ENCODE data around the gene FIS1.

Gene FIS1

GRCh38 chr7:101198476-101198875 lies 46.4 kb downstream of the FIS1 start:
- no peaks in the 10 kb centered on the region for H3K36me3 ChIP-seq (ENCODE audit: control insufficient read depth, low read length)
- H3K4me2 ChIP-seq (ENCODE audit: low read length): no peak overlapping the region
- H3K79me2 ChIP-seq (ENCODE audit: control insufficient read depth, low read length): no peaks in the 10 kb centered on the region
- H3K9me3 ChIP-seq (ENCODE audit: control insufficient read depth, insufficient read depth, low read length): no peaks in the 10 kb centered on the region
- H3K4me1 ChIP-seq (ENCODE audit: control insufficient read depth, low read length): peaks cover 4% of the 10 kb centered on the region
- TF ChIP-seq EZH2phosphoT487 (IDR thresholded peaks at IDR 0.05; ENCODE audit: borderline replicate concordance, low read length): no peak
- TF ChIP-seq CTCF (IDR thresholded peaks at IDR 0.05; ENCODE audit: low read depth, low read length, poor library complexity, severe bottlenecking): no peak
- no peaks in the 10 kb centered on the region for H4K20me1 ChIP-seq (ENCODE audit: control insufficient read depth, insufficient read depth, low read depth, low read length)
- H3K27me3 ChIP-seq (ENCODE audit: control insufficient read depth, low read length): peaks cover 11% of the 10 kb centered on the region
- H3K9me2 ChIP-seq (replicated peaks; ENCODE audit: control insufficient read depth, low read length): no peaks in the 10 kb centered on the region
- no peaks in the 10 kb centered on the region for H3F3A ChIP-seq (ENCODE audit: control insufficient read depth, insufficient read depth)
- H3K27ac ChIP-seq (ENCODE audit: low read depth, low read length): no peak overlapping the region
- H3K4me3 ChIP-seq (ENCODE audit: low read length): no peak overlapping the region

GRCh38 chr7:101197991-101198390 lies 46.9 kb downstream of the FIS1 start:
- Histone ChIP-seq H3K27me3 (ENCODE audit: control insufficient read depth, low read length) (peaks cover 11% of the 10 kb centered on the region), H3K9me2 (replicated peaks; ENCODE audit: control insufficient read depth, low read length) (no peaks in the 10 kb centered on the region), H3K27ac (ENCODE audit: low read depth, low read length) (no peak overlapping the region), H3K4me1 (ENCODE audit: control insufficient read depth, low read length) (no peaks in the 10 kb centered on the region; the same call in 1 of the 2 replicates), H4K20me1 (ENCODE audit: control insufficient read depth, insufficient read depth, low read depth, low read length) (no peaks in the 10 kb centered on the region), H3K9me3 (ENCODE audit: control insufficient read depth, insufficient read depth, low read length) (no peaks in the 10 kb centered on the region), H3F3A (ENCODE audit: control insufficient read depth, insufficient read depth) (no peaks in the 10 kb centered on the region), H3K4me2 (ENCODE audit: low read length) (no peak overlapping the region), H3K4me3 (ENCODE audit: low read length) (no peak overlapping the region), H3K36me3 (ENCODE audit: control insufficient read depth, low read length) (no peaks in the 10 kb centered on the region), H3K79me2 (ENCODE audit: control insufficient read depth, low read length) (no peaks in the 10 kb centered on the region)
- TF ChIP-seq CTCF (IDR thresholded peaks at IDR 0.05; ENCODE audit: low read depth, low read length, poor library complexity, severe bottlenecking): no peak
- no peak for TF ChIP-seq EZH2phosphoT487 (IDR thresholded peaks at IDR 0.05; ENCODE audit: borderline replicate concordance, low read length)

GRCh38 chr7:101195884-101196283 lies 49.0 kb downstream of the FIS1 start:
- no peak overlapping the region for H3K4me3 ChIP-seq (ENCODE audit: low read length)
- H3K27ac ChIP-seq (ENCODE audit: low read depth, low read length): no peak overlapping the region
- H3K9me2 ChIP-seq (replicated peaks; ENCODE audit: control insufficient read depth, low read length): no peaks in the 10 kb centered on the region
- no peaks in the 10 kb centered on the region for H3K36me3 ChIP-seq (ENCODE audit: control insufficient read depth, low read length)
- peaks cover 4% of the 10 kb centered on the region; the same call in 1 of the 2 replicates for H3K27me3 ChIP-seq (ENCODE audit: control insufficient read depth, low read length)
- TF ChIP-seq CTCF (IDR thresholded peaks at IDR 0.05; ENCODE audit: low read depth, low read length, poor library complexity, severe bottlenecking) (no peak), EZH2phosphoT487 (IDR thresholded peaks at IDR 0.05; ENCODE audit: borderline replicate concordance, low read length) (no peak)
- H3F3A ChIP-seq (ENCODE audit: control insufficient read depth, insufficient read depth): no peaks in the 10 kb centered on the region
- H3K4me2 ChIP-seq (ENCODE audit: low read length): no peak overlapping the region
- no peaks in the 10 kb centered on the region for H3K79me2 ChIP-seq (ENCODE audit: control insufficient read depth, low read length)
- H3K9me3 ChIP-seq (ENCODE audit: control insufficient read depth, insufficient read depth, low read length): no peaks in the 10 kb centered on the region
- H4K20me1 ChIP-seq (ENCODE audit: control insufficient read depth, insufficient read depth, low read depth, low read length): no peaks in the 10 kb centered on the region
- peaks cover 3% of the 10 kb centered on the region; the same call in 1 of the 2 replicates for H3K4me1 ChIP-seq (ENCODE audit: control insufficient read depth, low read length)
